HUES48 (cell line): Measurements from ENCODE around the gene AUP1.
"Not testable (repeated sequence)": the region's sequence is repeated elsewhere in the genome, so short reads cannot be mapped to it uniquely, and the experiment has no call there.

ENCODE experiments used
- H3K27ac ChIP-seq: one replicate; pipeline ENCODE4 v1.7.0; 2013; ENCODE audit warnings: low read depth, low read length, inconsistent platforms
- H3K27me3 ChIP-seq: 2 replicates; pipeline ENCODE4 v1.6.1; 2013; ENCODE audit warnings: mild to moderate bottlenecking, low read length; ENCODE audit not compliant: control insufficient read depth, insufficient read depth
- H3K36me3 ChIP-seq: 2 replicates; pipeline ENCODE4 v1.6.1; 2013; ENCODE audit warnings: low read length; ENCODE audit not compliant: control insufficient read depth, insufficient read depth
- H3K4me1 ChIP-seq: 2 replicates; pipeline ENCODE4 v1.6.1; 2013; ENCODE audit warnings: mild to moderate bottlenecking, low read length; ENCODE audit not compliant: control insufficient read depth, insufficient read depth
- H3K4me3 ChIP-seq: 2 replicates; pipeline ENCODE4 v1.5.1; 2013; ENCODE audit warnings: mild to moderate bottlenecking, low read depth, low read length
- H3K9ac ChIP-seq: 2 replicates; pipeline ENCODE4 v1.6.1; 2013; ENCODE audit warnings: mild to moderate bottlenecking, low read depth, low read length, moderate library complexity
- H3K9me3 ChIP-seq: 2 replicates; pipeline ENCODE4 v1.6.1; 2013; ENCODE audit warnings: low read length; ENCODE audit not compliant: control insufficient read depth, insufficient read depth

The AUP1 gene

DNA sequence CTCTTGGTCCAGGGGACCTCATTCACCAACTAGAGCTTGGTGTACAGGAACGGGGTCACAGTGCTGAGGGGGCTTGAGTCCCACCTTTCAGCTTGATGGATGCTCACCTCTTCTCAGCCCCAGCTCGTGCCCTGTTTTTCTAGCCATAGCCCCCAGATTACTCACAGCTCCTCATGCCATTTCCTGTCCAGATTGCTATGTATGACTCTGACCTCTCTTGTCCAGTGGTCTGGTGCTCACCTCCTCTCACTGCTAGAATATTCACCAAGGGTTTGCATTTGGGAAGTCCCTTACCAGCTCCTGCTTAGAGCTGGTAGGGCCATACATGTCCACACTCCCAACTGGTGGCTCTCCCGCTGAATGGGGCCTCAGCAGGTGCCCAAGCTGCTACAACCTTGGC is 36.0 kb downstream of the AUP1 start:
- Histone ChIP-seq H3K4me1 (peaks cover 4% of the 10 kb centered on the region; the same call in 1 of the 2 replicates), H3K27ac (no peak overlapping the region), H3K27me3 (peaks cover 35% of the 10 kb centered on the region), H3K9ac (no peak overlapping the region), H3K36me3 (peaks cover 45% of the 10 kb centered on the region), H3K9me3 (no peaks in the 10 kb centered on the region), H3K4me3 (no peak overlapping the region)

GRCh38 chr2:74491648-74492544 is 37.6 kb downstream of the AUP1 start:
- Histone ChIP-seq H3K4me1 (no peaks in the 10 kb centered on the region), H3K36me3 (peaks cover 46% of the 10 kb centered on the region), H3K9me3 (no peaks in the 10 kb centered on the region), H3K27me3 (peaks cover 18% of the 10 kb centered on the region), H3K4me3 (no peak overlapping the region), H3K9ac (no peak overlapping the region), H3K27ac (no peak overlapping the region)

GRCh38 chr2:74489906-74490305 is 39.6 kb downstream of the AUP1 start:
- no peaks in the 10 kb centered on the region for H3K4me1 ChIP-seq
- H3K9ac ChIP-seq: no peak overlapping the region
- H3K36me3 ChIP-seq: peaks cover 50% of the 10 kb centered on the region
- H3K27me3 ChIP-seq: no peaks in the 10 kb centered on the region
- H3K27ac ChIP-seq: no peak overlapping the region
- H3K4me3 ChIP-seq: no peak overlapping the region
- no peaks in the 10 kb centered on the region for H3K9me3 ChIP-seq

GRCh38 chr2:74488643-74489481 is 40.6 kb downstream of the AUP1 start:
- no peak overlapping the region for H3K4me3 ChIP-seq
- H3K36me3 ChIP-seq: peaks cover 44% of the 10 kb centered on the region
- no peak overlapping the region for H3K9ac ChIP-seq
- no peaks in the 10 kb centered on the region for H3K27me3 ChIP-seq
- H3K27ac ChIP-seq: no peak overlapping the region
- no peaks in the 10 kb centered on the region for H3K4me1 ChIP-seq
- no peaks in the 10 kb centered on the region for H3K9me3 ChIP-seq

DNA sequence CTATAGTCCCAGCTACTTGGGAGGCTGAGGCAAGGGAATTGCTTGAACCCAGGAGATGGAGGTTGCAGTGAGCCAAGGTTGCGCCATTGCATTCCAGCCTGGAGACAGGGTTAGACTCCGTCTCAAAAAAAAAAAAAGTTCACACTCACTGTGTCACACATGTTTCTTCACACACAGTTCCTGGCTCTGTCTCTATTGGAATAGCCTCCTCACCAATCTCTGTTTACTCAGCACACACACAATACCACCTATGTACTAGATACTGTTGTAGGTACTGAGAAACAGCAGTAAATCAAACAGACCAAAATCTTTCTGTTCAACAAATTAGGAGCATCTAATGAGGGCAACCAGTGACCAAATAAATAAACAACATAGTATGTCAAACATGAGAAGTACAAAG is 43.4 kb downstream of the AUP1 start:
- no peaks in the 10 kb centered on the region for H3K27me3 ChIP-seq
- H3K4me1 ChIP-seq: peaks cover 5% of the 10 kb centered on the region
- H3K9ac ChIP-seq: no peak overlapping the region
- no peak overlapping the region for H3K27ac ChIP-seq
- no peak overlapping the region for H3K4me3 ChIP-seq
- H3K36me3 ChIP-seq: peaks cover 21% of the 10 kb centered on the region
- no peaks in the 10 kb centered on the region for H3K9me3 ChIP-seq

DNA sequence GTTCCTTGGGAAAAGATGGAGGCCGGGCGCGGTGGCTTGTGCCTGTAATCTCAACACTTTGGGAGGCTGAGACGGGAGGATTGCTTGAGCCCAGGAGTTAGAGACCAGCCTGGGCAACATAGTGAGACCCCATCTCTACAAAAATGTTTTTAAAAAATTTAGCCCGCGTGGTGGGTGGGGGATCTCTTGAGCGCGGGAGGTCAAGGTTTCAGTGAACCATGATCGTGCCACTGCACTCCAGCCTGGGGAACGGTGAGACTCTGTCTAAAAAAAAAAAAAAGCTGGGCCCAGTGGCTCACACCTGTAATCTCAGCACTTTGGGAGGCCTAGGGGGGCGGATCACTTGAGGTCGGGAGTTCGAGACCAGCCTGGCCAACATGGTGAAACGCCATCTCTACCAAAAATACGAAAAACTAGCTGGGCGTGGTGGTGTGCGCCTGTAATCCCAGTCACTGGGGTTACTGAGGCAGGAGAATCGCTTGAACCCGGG is 45.8 kb downstream of the AUP1 start:
- not testable (repeated sequence) for H3K9me3 ChIP-seq, H3K4me1 ChIP-seq, H3K27ac ChIP-seq, H3K27me3 ChIP-seq, H3K9ac ChIP-seq
- H3K4me3 ChIP-seq: peak overlapping the region; percentile 78
- H3K36me3 ChIP-seq: peaks cover 29% of the 10 kb centered on the region

- H3K27ac ChIP-seq: peak within 1 kb of the TSS; percentile 90
Measured at GRCh38 chr2:74482801-74483674, 46.5 kb downstream of the AUP1 start, which contains the start of the genes CCDC142 and TTC31. CCDC142 (minus strand) TSS chr2:74482998; CDS start chr2:74482837, 161 bp downstream. TTC31 (plus strand) TSS chr2:74483081; CDS start chr2:74483096, 15 bp downstream.

DNA sequence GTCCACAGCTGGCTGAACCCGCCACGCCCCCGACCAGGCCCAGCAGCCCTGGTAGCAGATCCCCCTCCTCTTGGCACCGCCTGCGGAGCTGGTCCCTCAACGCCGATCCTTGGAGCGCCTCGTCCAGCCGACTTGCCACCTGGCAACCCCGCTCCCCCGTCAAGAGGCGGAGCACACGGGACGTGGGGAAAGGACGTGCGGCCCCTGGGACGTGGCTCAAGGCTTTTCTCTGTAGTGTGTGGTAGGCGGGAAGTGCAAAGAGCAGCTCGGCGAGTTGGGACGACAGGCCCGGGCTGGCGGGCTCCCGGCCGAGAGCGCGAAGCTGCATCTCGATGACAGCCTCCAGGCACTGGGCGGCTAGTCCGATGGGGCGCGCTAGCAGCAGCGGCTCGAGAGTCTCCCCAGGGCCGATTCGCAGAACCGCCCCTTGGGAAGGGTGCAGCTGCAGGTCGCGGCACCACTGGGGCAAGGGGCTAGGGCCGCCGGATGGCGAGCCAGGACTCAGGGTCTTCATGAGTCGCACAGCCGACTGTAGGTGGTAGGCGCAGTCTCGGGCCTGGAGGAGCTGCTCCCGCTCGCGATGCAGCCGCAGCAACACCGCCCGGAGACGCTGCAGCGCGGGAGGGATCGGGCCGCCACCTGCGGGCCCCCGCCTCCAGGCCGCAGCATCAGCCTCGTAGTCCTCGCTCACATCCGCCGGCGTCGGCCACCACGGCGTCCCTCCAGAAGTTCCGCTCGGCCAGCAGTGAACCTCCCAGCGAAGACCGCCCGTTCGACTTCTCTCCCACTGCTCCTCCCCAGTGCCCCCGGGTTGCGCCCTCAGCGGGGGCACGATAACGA is 47.3 kb downstream of the AUP1 start:
- no peaks in the 10 kb centered on the region for H3K9me3 ChIP-seq
- no peaks in the 10 kb centered on the region for H3K27me3 ChIP-seq
- peak overlapping the region; percentile 76 for H3K9ac ChIP-seq
- peak overlapping the region; percentile 78 for H3K4me3 ChIP-seq
- peaks cover 6% of the 10 kb centered on the region for H3K4me1 ChIP-seq
- H3K27ac ChIP-seq: peak overlapping the region; percentile 90
- peaks cover 34% of the 10 kb centered on the region for H3K36me3 ChIP-seq

More at GRCh38 chr2:74482801-74483674, 46.5 kb downstream of the AUP1 start, which contains the start of the genes CCDC142 and TTC31:
- Histone ChIP-seq H3K4me1 (peaks cover 6% of the 10 kb centered on the region), H3K36me3 (peaks cover 29% of the 10 kb centered on the region), H3K4me3 (peak within 1 kb of the TSS; percentile 78), H3K9me3 (no peaks in the 10 kb centered on the region), H3K27me3 (no peaks in the 10 kb centered on the region), H3K9ac (peak within 1 kb of the TSS; percentile 76)

- Histone ChIP-seq H3K9ac (no peak overlapping the region), H3K9me3 (no peaks in the 10 kb centered on the region), H3K27me3 (no peaks in the 10 kb centered on the region), H3K4me1 (peaks cover 6% of the 10 kb centered on the region), H3K4me3 (peak overlapping the region; percentile 78), H3K36me3 (peaks cover 36% of the 10 kb centered on the region), H3K27ac (no peak overlapping the region)
Measured at GRCh38 chr2:74481431-74481830, 48.1 kb downstream of the AUP1 start.
